ENCODE results near the gene UBTF. TPM values are rescaled to one million over a fixed set of nuclear protein-coding genes. Genes with fewer than 3 reads are reported as not detected.

The UBTF gene
- total and polyA plus RNA-seq, 9 of the 15 experiments (the other 6 are each of a cell fraction or from before 2014, with no cell fraction given), result 1.2 to 113 (median 83.6) TPM

- TF ChIP-seq MED1 (CRISPR knock-in tag; IDR thresholded peaks at IDR 0.05; ENCODE audit: borderline replicate concordance) (0 out of 2 replicates have a peak, but pooled peaks have one; percentile 29), CTCF (IDR thresholded peaks at IDR 0.05 in 2 of 3, conservative IDR thresholded peaks at IDR 0.05 in 1 of 3; ENCODE audit: insufficient read depth in 2 of 3, low read depth in 1 of 3, low read length in 3 of 3) (peak; percentile 72 to 85 (median 85)), PHF20 (IDR thresholded peaks at IDR 0.05; ENCODE audit: partially characterized antibody) (peak; percentile 26), JUN (IDR thresholded peaks at IDR 0.05; ENCODE audit: borderline replicate concordance, low read depth, low read length) (no peak), JUN (CRISPR knock-in tag; IDR thresholded peaks at IDR 0.05; ENCODE audit: borderline replicate concordance) (0 out of 2 replicates have a peak, but pooled peaks have one; percentile 33), ZBTB2 (IDR thresholded peaks at IDR 0.05) (peak; percentile 60; the same call in 1 of the 2 replicates), KDM5B (IDR thresholded peaks at IDR 0.05; ENCODE audit: insufficient replicate concordance, low read depth, low read length) (peak; percentile 35), KLF16 (IDR thresholded peaks at IDR 0.05) (0 out of 2 replicates have a peak, but pooled peaks have one; percentile 21), MBD2 (IDR thresholded peaks at IDR 0.05; ENCODE audit: borderline replicate concordance, low read depth) (peak; percentile 18; the same call in 1 of the 2 replicates), ZEB2 (IDR thresholded peaks at IDR 0.05) (0 out of 2 replicates have a peak, but pooled peaks have one; percentile 9), ZNF609 (CRISPR knock-in tag; IDR thresholded peaks at IDR 0.05; ENCODE audit: borderline replicate concordance) (0 out of 2 replicates have a peak, but pooled peaks have one; percentile 21), ZNF589 (CRISPR knock-in tag; IDR thresholded peaks at IDR 0.05; ENCODE audit: low read depth) (no peak)
Observed at GRCh38 chr17:44203731-44204440, 15.6 kb downstream of the UBTF start (continued).

All from K562 (cell line).